GM23338 (cell line): ENCODE measurements around the gene TMEM45A. TPM values are rescaled to one million over a fixed set of nuclear protein-coding genes. Genes with fewer than 3 reads are reported as not detected.

ENCODE experiments used
- ATAC-seq: fragments of 200-7000 bp; cut with Tn5 transposase; 3 replicates; pipeline ENCODE4 v1.9.1; 2020
- DNase-seq: peaks from one replicate; pipeline ENCODE4 v3.0.0-alpha.2; 2015; ENCODE audit warnings: low spot score
- H2AFZ ChIP-seq: fragments of 200-600 bp; sonication (generic); 2 replicates; pipeline ENCODE4 v1.8.0; 2016; ENCODE audit warnings: antibody characterized with exemption, mild to moderate bottlenecking, moderate library complexity
- H3F3A ChIP-seq: fragments of 200-600 bp; sonication (generic); replicated peaks from 2 replicates; pipeline ENCODE4 v1.8.0; 2017; ENCODE audit warnings: antibody characterized with exemption, mixed run types, low read depth
- H3K27ac ChIP-seq: fragments of 200-600 bp; sonication (generic); 2 replicates; pipeline ENCODE4 v1.6.1; 2016; ENCODE audit warnings: low read depth
- H3K27me3 ChIP-seq: fragments of 200-600 bp; sonication (generic); 2 replicates; pipeline ENCODE4 v1.8.0; 2016; ENCODE audit warnings: mild to moderate bottlenecking, mixed run types, moderate library complexity; ENCODE audit not compliant: insufficient read depth
- H3K36me3 ChIP-seq: fragments of 200-600 bp; sonication (generic); 2 replicates; pipeline ENCODE4 v1.8.0; 2016; ENCODE audit warnings: mild to moderate bottlenecking; ENCODE audit not compliant: insufficient read depth
- H3K4me1 ChIP-seq: fragments of 200-600 bp; sonication (generic); 2 replicates; pipeline ENCODE4 v1.8.0; 2016; ENCODE audit warnings: mild to moderate bottlenecking, moderate library complexity; ENCODE audit not compliant: insufficient read depth
- H3K4me2 ChIP-seq: fragments of 200-600 bp; sonication (generic); 2 replicates; pipeline ENCODE4 v1.7.1; 2017; ENCODE audit warnings: mixed run types
- H3K4me3 ChIP-seq: fragments of 200-600 bp; sonication (generic); 2 replicates; pipeline ENCODE4 v1.6.1; 2016; ENCODE audit warnings: mixed run types
- H3K79me2 ChIP-seq: fragments of 200-600 bp; sonication (generic); replicated peaks from 2 replicates; pipeline ENCODE4 v1.8.0; 2017; ENCODE audit warnings: mild to moderate bottlenecking; ENCODE audit not compliant: insufficient read depth
- H3K9me2 ChIP-seq: fragments of 200-600 bp; sonication (generic); 2 replicates; pipeline ENCODE4 v1.8.0; 2017; ENCODE audit not compliant: insufficient read depth
- H4K20me1 ChIP-seq: fragments of 200-600 bp; sonication (generic); replicated peaks from 2 replicates; pipeline ENCODE4 v1.8.0; 2017; ENCODE audit warnings: mild to moderate bottlenecking; ENCODE audit not compliant: insufficient read depth
- H3K27ac Mint-ChIP-seq: 2 replicates; pipeline ENCODE4 v1.8.0; 2020; ENCODE audit warnings: inconsistent platforms, mild to moderate bottlenecking, moderate library complexity, mixed read lengths
- H3K27me3 Mint-ChIP-seq: 3 replicates; pipeline ENCODE4 v1.8.0; 2022; ENCODE audit warnings: low read depth, mild to moderate bottlenecking, moderate library complexity, mixed read lengths, inconsistent platforms; ENCODE audit not compliant: insufficient read depth, poor library complexity
- H3K36me3 Mint-ChIP-seq: 3 replicates; pipeline ENCODE4 v1.8.0; 2021; ENCODE audit warnings: low read depth, mild to moderate bottlenecking, inconsistent platforms, moderate library complexity, mixed read lengths
- H3K4me1 Mint-ChIP-seq: 3 replicates; pipeline ENCODE4 v1.8.0; 2020; ENCODE audit warnings: mild to moderate bottlenecking, inconsistent platforms, mixed read lengths
- H3K4me3 Mint-ChIP-seq: 3 replicates; pipeline ENCODE4 v1.8.0; 2021; ENCODE audit warnings: moderate library complexity, mild to moderate bottlenecking, inconsistent platforms, mixed read lengths
- H3K9me3 Mint-ChIP-seq: 3 replicates; pipeline ENCODE4 v1.8.0; 2020; ENCODE audit warnings: moderate library complexity, mild to moderate bottlenecking, inconsistent platforms, mixed read lengths
- CREB1 ChIP-seq: fragments of 250-450 bp; sonication (Bioruptor Pico); IDR thresholded peaks from 2 replicates; pipeline ENCODE4 v1.5.0; 2020; ENCODE audit warnings: low read depth, mild to moderate bottlenecking, moderate library complexity
- CTCF ChIP-seq, 2 experiments: fragments of 200-600 bp in 1 of 2; sonication (generic) in 1 of 2; conservative IDR thresholded peaks; 2 replicates each; pipeline versions ENCODE4 v1.5.1 to v1.6.1; 2016 to 2017; ENCODE audit warnings: antibody characterized with exemption in 2 of 2, low read depth in 2 of 2, mild to moderate bottlenecking in 2 of 2, moderate library complexity in 1 of 2
- EZH2 ChIP-seq: fragments of 200-600 bp; sonication (generic); IDR thresholded peaks from one replicate; pipeline ENCODE4 v1.8.0; 2017; ENCODE audit warnings: antibody characterized with exemption, mild to moderate bottlenecking, low read depth; ENCODE audit not compliant: unreplicated experiment
- EZH2phosphoT487 ChIP-seq: fragments of 200-600 bp; sonication (generic); IDR thresholded peaks from one replicate; pipeline ENCODE4 v1.8.1; 2018; ENCODE audit warnings: antibody characterized with exemption; ENCODE audit not compliant: unreplicated experiment
- JUNB ChIP-seq: IDR thresholded peaks from one replicate; pipeline ENCODE4 v1.6.1; 2016; ENCODE audit warnings: antibody characterized with exemption; ENCODE audit not compliant: unreplicated experiment
- NANOG ChIP-seq: IDR thresholded peaks from 2 replicates; pipeline ENCODE4 v1.6.1; 2016; ENCODE audit warnings: antibody characterized with exemption, borderline replicate concordance
- POLR2AphosphoS5 ChIP-seq: IDR thresholded peaks from 2 replicates; pipeline ENCODE4 v1.6.1; 2016; ENCODE audit warnings: antibody characterized with exemption, low read depth
- REST ChIP-seq: IDR thresholded peaks from one replicate; pipeline ENCODE4 v1.6.1; 2018; ENCODE audit warnings: antibody characterized with exemption; ENCODE audit not compliant: unreplicated experiment
- STAT1 ChIP-seq: IDR thresholded peaks from one replicate; pipeline ENCODE4 v1.6.1; 2016; ENCODE audit warnings: antibody characterized with exemption; ENCODE audit not compliant: unreplicated experiment
- ZNF114 ChIP-seq: fragments of 250-450 bp; sonication (Bioruptor Pico); IDR thresholded peaks from 2 replicates; pipeline ENCODE4 v1.5.0; 2020; ENCODE audit warnings: mild to moderate bottlenecking, moderate library complexity
- polyA plus RNA-seq: library from polyadenylated mRNA; unstranded; fragments of >200 nt; fragmentation: Nextera tagmentation; extraction: Ambion mirVana; gene quantifications from 2 replicates; pipeline ENCODE4 v1.2.1, GENCODE V29; 2016
- total RNA-seq: library from RNA; depleted of rRNA; stranded (reverse); fragments of >200 nt; shearing (Covaris generic); gene quantifications from 2 replicates; pipeline ENCODE4 v1.2.3, GENCODE V29; 2014
- TF ChIP-seq, protein P1 (sequence below): IDR thresholded peaks from 2 replicates; pipeline ENCODE4 v1.6.1; 2016; ENCODE audit warnings: antibody characterized with exemption

TMEM45A gene
- total and polyA plus RNA-seq, 2 experiments from 2014 or later = 6.5 to 12.7 TPM

DNA sequence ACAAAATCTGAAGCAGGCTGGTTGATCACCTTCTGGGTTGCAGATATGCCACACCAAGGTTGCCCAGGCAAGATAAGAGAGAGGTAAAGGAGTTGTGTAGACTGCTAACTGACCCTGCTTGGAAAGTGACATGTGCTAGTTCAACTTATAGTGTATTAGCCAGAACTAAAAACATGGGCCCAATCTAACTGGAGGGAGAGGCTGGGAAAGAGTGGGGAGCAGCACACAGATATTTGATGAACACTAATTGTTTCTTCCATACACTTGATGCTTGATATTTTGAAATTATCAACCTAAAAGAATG is 61.9 kb downstream of the TMEM45A start:
- H3F3A ChIP-seq = no peaks in the 10 kb centered on the region
- no peaks in the 10 kb centered on the region for H3K36me3 Mint-ChIP-seq
- H3K27me3 Mint-ChIP-seq = no peaks in the 10 kb centered on the region
- no peak overlapping the region for H3K4me3 ChIP-seq
- H3K79me2 ChIP-seq = no peaks in the 10 kb centered on the region
- no peak overlapping the region for H3K4me2 ChIP-seq
- H3K4me1 Mint-ChIP-seq = no peaks in the 10 kb centered on the region
- TF ChIP-seq ZNF114 (CRISPR knock-in tag) = no peak
- no peak for TF ChIP-seq JUNB
- no peak for TF ChIP-seq POLR2AphosphoS5
- no peak for TF ChIP-seq EZH2phosphoT487
- no peak overlapping the region for H3K4me3 Mint-ChIP-seq
- no peaks in the 10 kb centered on the region for H3K27me3 ChIP-seq
- H3K27ac Mint-ChIP-seq = no peak overlapping the region
- no peak for DNase-seq
- H3K27ac ChIP-seq = no peak overlapping the region
- no peak overlapping the region for H2AFZ ChIP-seq
- H4K20me1 ChIP-seq = no peaks in the 10 kb centered on the region
- H3K4me1 ChIP-seq = no peaks in the 10 kb centered on the region
- no peak for ATAC-seq
- H3K36me3 ChIP-seq = no peaks in the 10 kb centered on the region
- H3K9me2 ChIP-seq = peaks cover 2% of the 10 kb centered on the region; the same call in 1 of the 2 replicates
- no peaks in the 10 kb centered on the region for H3K9me3 Mint-ChIP-seq

DNA sequence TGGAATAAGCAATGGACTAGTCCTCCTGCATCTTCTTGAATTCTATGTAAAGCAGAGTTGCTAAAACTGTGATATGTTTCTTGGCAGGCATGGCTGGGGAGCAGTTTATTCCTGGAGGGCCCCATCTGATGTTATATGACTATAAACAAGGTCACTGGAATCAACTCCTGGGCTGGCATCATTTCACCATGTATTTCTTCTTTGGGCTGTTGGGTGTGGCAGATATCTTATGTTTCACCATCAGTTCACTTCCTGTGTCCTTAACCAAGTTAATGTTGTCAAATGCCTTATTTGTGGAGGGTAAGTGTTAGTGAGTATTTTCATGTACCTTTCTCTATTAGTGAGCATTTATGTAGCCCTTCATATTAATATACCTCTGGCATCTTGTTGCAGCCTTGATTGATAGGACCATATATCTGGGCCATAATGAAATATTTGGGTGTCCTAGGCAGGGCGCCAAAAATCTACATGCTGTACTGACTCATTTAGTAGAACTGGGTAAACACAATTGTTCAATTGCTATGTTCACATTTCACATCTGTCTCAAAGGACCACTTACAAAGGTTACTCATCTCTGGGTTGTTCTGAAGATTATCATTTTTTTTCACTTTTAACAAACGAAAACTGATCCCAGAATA is 64.4 kb downstream of the TMEM45A start:
- Histone ChIP-seq H2AFZ (no peak overlapping the region), H3K36me3 (no peaks in the 10 kb centered on the region), H4K20me1 (no peaks in the 10 kb centered on the region), H3K4me2 (no peak overlapping the region), H3K27ac (no peak overlapping the region), H3F3A (no peaks in the 10 kb centered on the region), H3K9me2 (peaks cover 2% of the 10 kb centered on the region; the same call in 1 of the 2 replicates), H3K4me3 (no peak overlapping the region), H3K79me2 (no peaks in the 10 kb centered on the region), H3K4me1 (peaks cover 15% of the 10 kb centered on the region), H3K27me3 (no peaks in the 10 kb centered on the region)
- peaks cover 17% of the 10 kb centered on the region for H3K4me1 Mint-ChIP-seq
- ATAC-seq = no peak
- DNase-seq = no peak
- no peak overlapping the region for H3K4me3 Mint-ChIP-seq
- H3K9me3 Mint-ChIP-seq = no peaks in the 10 kb centered on the region
- H3K27me3 Mint-ChIP-seq = no peaks in the 10 kb centered on the region
- H3K27ac Mint-ChIP-seq = no peak overlapping the region
- no peaks in the 10 kb centered on the region for H3K36me3 Mint-ChIP-seq
- TF ChIP-seq REST = no peak
- TF ChIP-seq, protein P1, sequence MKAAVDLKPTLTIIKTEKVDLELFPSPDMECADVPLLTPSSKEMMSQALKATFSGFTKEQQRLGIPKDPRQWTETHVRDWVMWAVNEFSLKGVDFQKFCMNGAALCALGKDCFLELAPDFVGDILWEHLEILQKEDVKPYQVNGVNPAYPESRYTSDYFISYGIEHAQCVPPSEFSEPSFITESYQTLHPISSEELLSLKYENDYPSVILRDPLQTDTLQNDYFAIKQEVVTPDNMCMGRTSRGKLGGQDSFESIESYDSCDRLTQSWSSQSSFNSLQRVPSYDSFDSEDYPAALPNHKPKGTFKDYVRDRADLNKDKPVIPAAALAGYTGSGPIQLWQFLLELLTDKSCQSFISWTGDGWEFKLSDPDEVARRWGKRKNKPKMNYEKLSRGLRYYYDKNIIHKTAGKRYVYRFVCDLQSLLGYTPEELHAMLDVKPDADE = no peak
- TF ChIP-seq JUNB = no peak
- TF ChIP-seq ZNF114 (CRISPR knock-in tag) = no peak
- no peak for TF ChIP-seq EZH2
- no peak for TF ChIP-seq CREB1 (CRISPR knock-in tag)
- TF ChIP-seq EZH2phosphoT487 = no peak
- no peak for TF ChIP-seq POLR2AphosphoS5
- TF ChIP-seq STAT1 = no peak
- TF ChIP-seq CTCF (conservative IDR thresholded peaks at IDR 0.05; ENCODE audit: low read depth in 2 of 2) = no peak
- TF ChIP-seq NANOG = no peak
